ENCODE results near the gene ANXA4.
"Not testable (repeated sequence)": the region's sequence is repeated elsewhere in the genome, so short reads cannot be mapped to it uniquely, and the experiment has no call there.

Gene ANXA4

DNA sequence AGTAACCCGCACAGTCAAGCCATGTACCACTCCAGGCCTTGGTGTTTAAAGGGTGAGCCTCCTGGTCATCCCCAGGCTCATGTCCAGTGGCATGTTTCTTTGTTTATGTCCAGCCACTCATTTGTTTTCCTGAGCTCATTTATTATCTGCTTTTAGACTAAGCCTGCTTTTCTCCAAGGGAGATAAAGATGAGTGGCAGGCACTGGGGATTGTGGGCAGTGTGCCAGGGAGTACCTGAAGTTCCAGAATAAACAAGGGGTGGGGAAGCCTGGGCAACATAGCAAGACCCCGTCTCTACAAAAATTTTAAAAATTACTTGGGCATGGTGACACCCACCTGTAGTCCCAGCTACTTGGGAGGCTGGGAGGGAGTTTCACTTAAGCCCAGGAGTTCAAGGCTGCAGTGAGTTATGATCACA, 1.9 kb downstream of the ANXA4 start:
- no peak overlapping the region for H3K4me3 ChIP-seq (ENCODE audit: low read length)

GRCh38 chr2:69744456-69744855, 2.5 kb downstream of the ANXA4 start:
- DNase-seq (ENCODE audit: low read depth, low spot score) = no peak
- H3K4me3 ChIP-seq (ENCODE audit: low read length) = no peak overlapping the region

More for the DNA sequence above, 1.9 kb downstream of the ANXA4 start:
- no peak for DNase-seq (ENCODE audit: low read depth, low spot score)

DNA sequence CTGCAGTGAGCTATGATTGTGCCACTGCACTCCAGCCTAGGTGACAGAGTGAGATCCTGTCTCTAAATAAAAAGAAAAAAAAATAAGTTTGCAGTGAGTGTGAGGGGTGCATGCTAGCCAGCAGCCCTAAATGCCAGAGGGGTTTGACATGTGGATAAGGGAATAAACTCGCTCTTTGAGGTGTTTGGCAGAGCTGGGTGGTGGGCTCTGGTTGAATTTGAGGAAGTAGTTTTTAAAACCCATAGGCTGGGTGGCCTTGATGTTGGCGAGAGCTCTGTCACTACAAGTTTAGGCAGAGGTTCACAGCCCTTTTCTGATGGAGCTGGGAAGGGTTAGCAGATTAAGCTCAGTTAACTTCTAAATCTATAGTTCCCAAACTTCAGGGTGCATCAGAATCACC, 3.1 kb downstream of the ANXA4 start:
- H3K4me3 ChIP-seq (ENCODE audit: low read length) = no peak overlapping the region
- no peak for DNase-seq (ENCODE audit: low read depth, low spot score)

GRCh38 chr2:69750246-69750645, 8.3 kb downstream of the ANXA4 start:
- no peak overlapping the region for H3K4me3 ChIP-seq (ENCODE audit: low read length)
- no peak for DNase-seq (ENCODE audit: low read depth, low spot score)

GRCh38 chr2:69753659-69754363, 11.9 kb downstream of the ANXA4 start:
- no peak overlapping the region for H3K4me3 ChIP-seq (ENCODE audit: low read length)
- DNase-seq (ENCODE audit: low read depth, low spot score) = no peak

DNA sequence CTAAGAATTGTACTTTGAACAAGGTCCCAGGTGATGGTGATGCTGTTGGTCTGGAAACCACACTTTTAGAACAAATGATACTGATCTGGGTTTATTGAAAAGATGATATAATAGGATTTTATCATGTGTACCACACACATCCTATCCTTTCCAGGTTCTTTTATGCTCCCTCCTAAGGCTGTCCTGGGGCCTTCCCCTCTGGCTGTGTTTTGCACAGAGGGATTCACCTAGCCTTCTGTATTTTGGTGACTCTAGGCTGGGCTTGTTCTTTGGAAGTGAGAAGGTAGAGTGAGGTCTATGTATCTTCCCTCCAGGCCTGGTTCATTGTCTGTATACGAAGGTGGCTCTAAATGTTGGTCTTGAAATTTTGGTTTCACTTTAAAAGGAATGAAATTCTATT, 12.7 kb downstream of the ANXA4 start:
- no peak overlapping the region for H3K4me3 ChIP-seq (ENCODE audit: low read length)
- DNase-seq (ENCODE audit: low read depth, low spot score) = no peak

DNA sequence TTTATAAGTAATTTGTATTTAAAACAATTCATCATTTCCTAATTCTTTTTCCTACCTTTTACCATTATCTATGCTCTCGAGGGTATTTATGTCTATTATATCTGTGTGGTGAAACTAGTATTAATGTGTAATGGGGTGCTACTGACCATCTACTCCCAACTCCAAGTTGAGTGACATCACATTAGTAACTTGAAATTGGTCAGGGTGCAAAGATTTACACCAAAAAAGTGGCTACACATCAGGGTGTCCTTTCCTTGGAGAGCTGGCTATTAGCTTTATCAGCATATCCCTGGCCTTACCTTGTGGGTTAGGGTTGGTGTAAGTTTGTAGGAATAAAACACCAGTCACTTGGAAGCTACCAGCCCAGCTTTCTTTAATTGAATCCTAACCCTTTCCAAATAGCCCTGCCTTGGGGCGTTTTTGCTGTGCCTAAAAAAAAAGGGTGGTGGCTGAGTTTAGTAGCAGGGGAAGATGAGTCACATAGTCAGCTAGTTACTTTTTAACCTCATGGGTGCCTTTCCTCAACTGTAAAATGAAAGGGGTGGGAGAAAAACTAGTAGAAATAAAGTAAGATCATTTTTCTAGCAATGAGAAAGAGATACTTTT, 14.0 kb downstream of the ANXA4 start:
- no peak overlapping the region for H3K4me3 ChIP-seq (ENCODE audit: low read length)
- DNase-seq (ENCODE audit: low read depth, low spot score) = no peak

DNA sequence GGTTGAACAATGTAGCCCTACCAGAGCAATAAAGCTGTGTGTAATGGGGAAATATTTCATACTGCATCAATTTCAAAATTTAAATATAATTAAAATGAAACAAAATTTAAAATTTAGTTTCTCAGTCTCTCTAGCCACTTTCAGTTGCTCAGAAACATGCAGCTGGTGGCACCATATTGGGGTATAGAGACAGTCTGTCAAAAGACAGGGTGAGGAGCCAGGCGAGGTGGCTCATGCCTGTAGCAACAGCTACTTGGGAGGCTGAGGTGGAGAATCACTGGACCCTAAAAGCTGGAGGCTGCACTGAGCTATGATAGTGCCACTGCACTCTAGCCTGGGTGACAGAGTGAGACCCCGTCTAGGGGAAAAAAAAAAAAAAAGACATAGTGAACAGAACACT, 20.1 kb downstream of the ANXA4 start:
- no peak for DNase-seq (ENCODE audit: low read depth, low spot score)
- no peak overlapping the region for H3K4me3 ChIP-seq (ENCODE audit: low read length)

DNA sequence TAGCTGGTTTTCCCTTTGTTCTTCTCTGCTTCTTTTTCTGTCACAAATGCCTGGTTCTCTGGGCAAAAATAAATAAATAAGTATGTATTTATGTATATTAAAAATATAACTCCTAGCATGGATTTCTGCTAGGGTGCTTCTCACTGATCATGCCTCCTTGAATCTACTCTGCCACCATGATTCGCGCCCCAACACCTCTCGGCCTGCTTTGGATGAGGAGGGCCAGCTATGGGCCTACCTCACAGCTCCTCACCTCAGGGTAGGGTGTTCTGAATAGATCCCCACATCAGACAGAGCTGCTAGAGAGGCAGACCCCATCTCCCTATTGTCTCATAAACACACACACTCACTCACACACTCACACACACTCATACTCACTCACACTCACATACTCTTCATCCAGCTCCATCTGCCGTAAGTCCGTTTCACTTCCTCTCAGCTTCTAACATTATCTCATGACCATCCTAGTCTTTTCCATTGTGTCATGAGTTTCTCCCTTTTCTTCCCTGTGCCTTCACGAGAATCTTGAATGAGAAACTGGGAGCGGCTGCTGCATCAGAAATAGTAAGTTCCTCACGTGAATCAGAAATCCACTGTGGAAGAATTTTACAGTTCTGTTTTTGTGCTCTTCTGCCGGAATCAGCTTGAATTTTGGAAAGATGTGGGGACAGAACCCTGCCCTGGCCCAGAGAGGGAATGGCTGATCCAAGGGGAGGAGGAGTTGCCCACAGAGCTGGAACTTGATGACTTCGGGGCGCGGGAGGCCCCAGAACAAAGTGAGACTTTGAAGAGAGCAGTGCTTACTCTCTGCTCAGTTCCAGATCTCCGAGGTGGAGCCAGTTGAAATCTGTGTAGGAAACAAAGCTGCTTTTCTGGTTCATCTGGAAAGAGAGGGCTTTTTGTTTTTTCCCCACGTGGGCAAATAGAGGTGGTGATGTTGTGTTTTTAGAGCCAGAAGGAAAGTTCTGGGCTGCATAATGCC, 20.9 kb downstream of the ANXA4 start:
- DNase-seq (ENCODE audit: low read depth, low spot score) = no peak
- H3K4me3 ChIP-seq (ENCODE audit: low read length) = no peak overlapping the region

GRCh38 chr2:69763831-69764230, 21.9 kb downstream of the ANXA4 start:
- H3K4me3 ChIP-seq (ENCODE audit: low read length); DNase-seq (ENCODE audit: low read depth, low spot score): not testable (repeated sequence)

DNA sequence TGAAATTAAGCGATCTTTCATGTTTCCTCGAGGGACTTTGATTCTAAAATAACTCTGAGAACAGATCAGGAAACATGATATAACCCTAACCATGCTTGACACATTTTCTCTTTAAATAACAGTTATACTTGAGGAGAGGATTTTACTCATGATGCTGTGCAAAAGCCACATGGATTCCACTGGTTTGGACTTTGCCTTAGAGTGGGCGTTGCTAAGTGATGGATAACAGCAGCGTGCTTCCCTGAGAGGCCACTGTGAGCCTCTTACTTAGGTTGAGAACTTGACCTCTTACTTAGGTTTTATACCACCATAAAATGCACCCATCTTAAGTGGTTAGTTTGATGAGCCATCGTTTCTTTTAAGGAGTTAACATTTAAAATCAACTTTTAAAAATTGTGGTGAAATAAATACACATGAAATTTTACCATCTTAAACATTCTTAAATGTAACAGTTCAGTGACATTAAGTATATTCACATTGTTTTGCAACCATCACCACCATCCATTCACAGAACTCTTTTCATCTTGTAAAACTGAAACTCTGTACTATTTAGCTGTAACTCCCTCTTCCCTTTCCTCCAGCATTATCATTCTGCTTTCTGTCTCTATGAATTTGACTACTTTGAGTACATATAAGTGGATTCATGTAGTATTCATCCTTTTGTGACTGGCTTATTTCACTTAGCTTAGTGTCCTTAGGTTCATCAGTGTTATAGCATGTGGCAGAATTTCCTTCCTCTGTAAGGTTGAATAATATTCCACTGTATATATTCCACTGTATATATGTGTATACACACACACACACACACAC, 22.6 kb downstream of the ANXA4 start:
- no peak overlapping the region for H3K4me3 ChIP-seq (ENCODE audit: low read length)
- no peak for DNase-seq (ENCODE audit: low read depth, low spot score)

DNA sequence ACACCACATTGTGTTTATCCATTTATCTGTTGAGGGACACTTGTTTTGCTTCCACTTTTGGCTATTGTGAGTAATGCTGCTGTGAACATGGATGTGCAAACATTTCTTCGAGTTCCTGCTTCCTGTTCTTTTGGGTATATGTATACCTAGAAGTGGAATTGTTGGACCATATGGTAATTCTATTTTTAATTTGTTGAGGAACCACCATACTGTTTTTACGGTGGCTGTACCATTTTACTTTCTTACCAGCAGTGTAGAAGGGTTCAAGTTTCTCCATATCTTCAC, 23.1 kb downstream of the ANXA4 start:
- H3K4me3 ChIP-seq (ENCODE audit: low read length) = no peak overlapping the region

GRCh38 chr2:69766014-69766413, 24.1 kb downstream of the ANXA4 start:
- no peak overlapping the region for H3K4me3 ChIP-seq (ENCODE audit: low read length)
- no peak for DNase-seq (ENCODE audit: low read depth, low spot score)

More for the DNA sequence above, 23.1 kb downstream of the ANXA4 start:
- DNase-seq (ENCODE audit: low read depth, low spot score) = no peak

DNA sequence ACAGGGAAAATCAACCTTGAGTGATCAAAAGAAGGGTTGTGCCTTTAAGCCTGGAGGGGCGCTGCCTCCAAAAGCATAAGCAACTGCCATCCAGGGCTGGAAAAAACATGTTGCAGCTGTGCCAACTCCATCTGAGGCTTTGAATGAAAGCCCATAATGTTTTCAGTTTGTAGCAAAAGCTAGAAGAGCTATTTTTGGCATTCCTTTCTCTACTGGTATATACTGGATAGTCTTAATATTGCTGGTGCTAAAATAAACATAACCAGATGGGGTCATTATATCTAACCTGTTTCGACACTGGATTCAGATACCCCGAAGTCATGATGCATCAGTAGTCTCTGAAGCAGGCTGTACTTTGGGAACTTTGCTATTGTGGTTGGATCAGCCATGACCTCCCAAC, 25.1 kb downstream of the ANXA4 start:
- H3K4me3 ChIP-seq (ENCODE audit: low read length) = no peak overlapping the region
- no peak for DNase-seq (ENCODE audit: low read depth, low spot score)

GRCh38 chr2:69768235-69768634, 26.3 kb downstream of the ANXA4 start:
- no peak for DNase-seq (ENCODE audit: low read depth, low spot score)
- H3K4me3 ChIP-seq (ENCODE audit: low read length) = no peak overlapping the region

- H3K4me3 ChIP-seq (ENCODE audit: low read length) = no peak overlapping the region
- DNase-seq (ENCODE audit: low read depth, low spot score) = no peak
Measured at GRCh38 chr2:69768789-69769188, 26.9 kb downstream of the ANXA4 start.

- no peak overlapping the region for H3K4me3 ChIP-seq (ENCODE audit: low read length)
- no peak for DNase-seq (ENCODE audit: low read depth, low spot score)
Measured at GRCh38 chr2:69769272-69769671, 27.3 kb downstream of the ANXA4 start.

GRCh38 chr2:69770193-69770702, 28.3 kb downstream of the ANXA4 start:
- DNase-seq (ENCODE audit: low read depth, low spot score) = no peak
- H3K4me3 ChIP-seq (ENCODE audit: low read length) = no peak overlapping the region

DNA sequence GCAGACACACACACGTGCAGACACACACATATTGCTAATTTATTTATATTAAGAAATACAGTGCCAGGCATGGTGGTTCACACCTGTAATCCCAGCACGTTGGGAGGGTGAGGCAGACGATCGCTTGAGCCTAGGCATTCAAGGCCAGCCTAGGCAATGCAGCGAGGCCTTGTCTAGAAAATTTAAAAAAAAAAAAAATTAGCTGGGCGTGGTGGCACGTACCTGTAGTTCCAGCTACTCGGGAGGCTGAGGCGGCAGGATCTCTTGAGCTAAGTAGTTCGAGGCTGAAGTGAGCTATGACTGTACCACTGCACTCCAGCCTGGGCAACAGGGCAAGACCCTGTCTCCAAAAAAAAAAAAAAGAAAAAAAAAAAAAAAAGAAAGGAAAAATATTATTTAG, 28.8 kb downstream of the ANXA4 start:
- DNase-seq (ENCODE audit: low read depth, low spot score) = no peak
- H3K4me3 ChIP-seq (ENCODE audit: low read length) = no peak overlapping the region
